ENCODE results near the gene SDK1.

The SDK1 gene

GRCh38 chr7:3899559-3899991, 598.5 kb downstream of the SDK1 start:
- POLR2A ChIA-PET (ENCODE audit: low non-redundant PET): no interaction called here
- CTCF ChIA-PET: no interaction called here
- no peak for DNase-seq (ENCODE audit: low spot score)
- TF ChIP-seq CTCF (conservative IDR thresholded peaks at IDR 0.05; ENCODE audit: low read depth): no peak
- no peak overlapping the region for H3K27ac ChIP-seq

GRCh38 chr7:3908153-3908552, 607.1 kb downstream of the SDK1 start:
- CTCF ChIA-PET: interaction anchor here (0.6 kb wide), 1 partner anchor 70 kb away, joined by 3 read pairs; no protein-coding TSS in a partner anchor
- POLR2A ChIA-PET (ENCODE audit: low non-redundant PET): no interaction called here
- DNase-seq (ENCODE audit: low spot score): no peak
- TF ChIP-seq CTCF (conservative IDR thresholded peaks at IDR 0.05; ENCODE audit: low read depth): no peak
- H3K27ac ChIP-seq: no peak overlapping the region

GRCh38 chr7:3909128-3909527, 608.1 kb downstream of the SDK1 start:
- ChIA-PET POLR2A (ENCODE audit: low non-redundant PET) (no interaction called here), CTCF (no interaction called here)
- H3K27ac ChIP-seq: no peak overlapping the region
- DNase-seq (ENCODE audit: low spot score): no peak
- no peak for TF ChIP-seq CTCF (conservative IDR thresholded peaks at IDR 0.05; ENCODE audit: low read depth)

- ChIA-PET CTCF (no interaction called here), POLR2A (ENCODE audit: low non-redundant PET) (no interaction called here)
- TF ChIP-seq CTCF (conservative IDR thresholded peaks at IDR 0.05; ENCODE audit: low read depth): no peak
- no peak for DNase-seq (ENCODE audit: low spot score)
- no peak overlapping the region for H3K27ac ChIP-seq
These were observed 609.0 kb downstream of the SDK1 start for GRCh38 chr7:3910054-3910453.

GRCh38 chr7:3911685-3912084, 610.6 kb downstream of the SDK1 start:
- peak; percentile 85 for DNase-seq (ENCODE audit: low spot score)
- no peak overlapping the region for H3K27ac ChIP-seq
- POLR2A ChIA-PET (ENCODE audit: low non-redundant PET): no interaction called here
- no peak for TF ChIP-seq CTCF (conservative IDR thresholded peaks at IDR 0.05; ENCODE audit: low read depth)
- CTCF ChIA-PET: interaction anchor here (0.6 to 1.2 kb wide), 2 partner anchors 10 to 765 kb away, joined by 3 read pairs; no protein-coding TSS in a partner anchor

- no peak for DNase-seq (ENCODE audit: low spot score)
- H3K27ac ChIP-seq: no peak overlapping the region
- POLR2A ChIA-PET (ENCODE audit: low non-redundant PET): no interaction called here
These were observed 611.2 kb downstream of the SDK1 start for GRCh38 chr7:3912291-3912690.

More at GRCh38 chr7:3912291-3912690, 611.2 kb downstream of the SDK1 start:
- TF ChIP-seq CTCF (conservative IDR thresholded peaks at IDR 0.05; ENCODE audit: low read depth): no peak
- CTCF ChIA-PET: interaction anchor here (0.6 to 1.2 kb wide), 2 partner anchors 10 to 765 kb away, joined by 3 read pairs; no protein-coding TSS in a partner anchor
